Kidney epithelial cell (primary cell): ENCODE data around the gene KMT5C. TPM values are rescaled to one million over a fixed set of nuclear protein-coding genes. Genes with fewer than 3 reads are reported as not detected.

ENCODE experiments used
- DNase-seq: peaks from one replicate; pipeline ENCODE4 v3.0.0-alpha.2; 2010; ENCODE audit warnings: low read depth
- H3K27me3 ChIP-seq: 2 replicates; pipeline ENCODE4 v1.6.0; 2011; ENCODE audit warnings: low read length; ENCODE audit not compliant: control insufficient read depth, insufficient read depth
- H3K36me3 ChIP-seq: 2 replicates; pipeline ENCODE4 v1.5.1; 2011; ENCODE audit warnings: low read length; ENCODE audit not compliant: control insufficient read depth, insufficient read depth
- H3K4me3 ChIP-seq: 2 replicates; pipeline ENCODE4 v1.5.1; 2011; ENCODE audit warnings: low read depth, mild to moderate bottlenecking, control low read depth, low read length
- total RNA-seq: library from RNA; depleted of rRNA; stranded (reverse); fragments of >200 nt; gene quantifications from 2 replicates; pipeline ENCODE4 v1.2.3, GENCODE V29; 2015
- TF ChIP-seq, protein P1 (sequence below): IDR thresholded peaks from 2 replicates; pipeline ENCODE4 v1.5.1; 2011; ENCODE audit warnings: mild to moderate bottlenecking, moderate library complexity, low read length, control low read depth, inconsistent platforms; ENCODE audit not compliant: insufficient read depth, poor library complexity, severe bottlenecking

The KMT5C gene
- total RNA-seq, 1 donor from 2014 or later: 11.9 TPM

- DNase-seq: no peak
- Histone ChIP-seq H3K4me3 (peak within 1 kb of the TSS; percentile 40), H3K36me3 (peaks cover 2% of the 10 kb centered on the region), H3K27me3 (no peaks in the 10 kb centered on the region)
- TF ChIP-seq, protein P1, sequence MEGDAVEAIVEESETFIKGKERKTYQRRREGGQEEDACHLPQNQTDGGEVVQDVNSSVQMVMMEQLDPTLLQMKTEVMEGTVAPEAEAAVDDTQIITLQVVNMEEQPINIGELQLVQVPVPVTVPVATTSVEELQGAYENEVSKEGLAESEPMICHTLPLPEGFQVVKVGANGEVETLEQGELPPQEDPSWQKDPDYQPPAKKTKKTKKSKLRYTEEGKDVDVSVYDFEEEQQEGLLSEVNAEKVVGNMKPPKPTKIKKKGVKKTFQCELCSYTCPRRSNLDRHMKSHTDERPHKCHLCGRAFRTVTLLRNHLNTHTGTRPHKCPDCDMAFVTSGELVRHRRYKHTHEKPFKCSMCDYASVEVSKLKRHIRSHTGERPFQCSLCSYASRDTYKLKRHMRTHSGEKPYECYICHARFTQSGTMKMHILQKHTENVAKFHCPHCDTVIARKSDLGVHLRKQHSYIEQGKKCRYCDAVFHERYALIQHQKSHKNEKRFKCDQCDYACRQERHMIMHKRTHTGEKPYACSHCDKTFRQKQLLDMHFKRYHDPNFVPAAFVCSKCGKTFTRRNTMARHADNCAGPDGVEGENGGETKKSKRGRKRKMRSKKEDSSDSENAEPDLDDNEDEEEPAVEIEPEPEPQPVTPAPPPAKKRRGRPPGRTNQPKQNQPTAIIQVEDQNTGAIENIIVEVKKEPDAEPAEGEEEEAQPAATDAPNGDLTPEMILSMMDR: no peak
Measured at GRCh38 chr19:55384131-55384919, 44.6 kb downstream of the KMT5C start, which contains the start of gene TMEM238. Gene TMEM238, minus strand, starts transcription at chr19:55384292. Its CDS starts 33 bp downstream, at chr19:55384259.

DNA sequence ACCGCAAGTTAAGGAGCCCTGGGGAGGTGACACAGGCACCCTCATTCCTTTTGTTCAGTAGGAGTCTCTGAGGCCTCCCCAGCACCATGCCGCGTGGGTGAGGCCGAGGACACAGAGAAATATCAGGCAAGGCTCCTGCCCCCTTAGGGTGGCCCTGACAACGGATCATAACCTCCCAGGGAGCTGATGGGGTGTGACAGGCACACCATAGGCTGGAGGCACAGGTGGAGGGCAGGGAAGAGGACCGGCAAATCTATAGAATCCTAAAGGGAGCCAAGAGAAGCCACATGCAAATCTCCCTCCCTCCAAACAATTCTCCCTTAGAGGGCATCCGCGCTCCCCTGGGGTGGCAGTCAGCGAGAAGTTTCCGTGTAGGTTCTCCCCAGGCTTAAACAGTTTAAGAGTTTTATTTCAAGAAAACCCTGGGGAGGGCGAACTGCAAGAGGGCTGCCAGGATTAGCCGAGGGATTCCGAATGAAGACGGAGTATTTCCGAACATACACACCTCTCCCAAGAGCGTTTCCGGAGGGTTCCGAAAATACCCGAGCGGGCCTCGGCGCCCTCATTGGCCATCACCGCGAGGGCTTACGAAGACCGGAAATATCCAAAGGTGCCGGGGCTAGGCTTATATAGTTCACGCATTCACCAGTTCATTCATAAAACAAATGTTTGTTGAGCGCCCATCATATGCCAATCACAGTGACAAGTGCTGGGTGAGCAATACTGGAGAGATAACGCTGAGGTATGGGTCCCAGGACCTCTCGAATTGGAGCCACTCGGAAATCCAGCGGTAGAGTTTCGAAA is 45.4 kb downstream of the KMT5C start:
- Histone ChIP-seq H3K4me3 (peak overlapping the region; percentile 33), H3K36me3 (peaks cover 4% of the 10 kb centered on the region), H3K27me3 (no peaks in the 10 kb centered on the region)
- peak; percentile 90 for DNase-seq
- TF ChIP-seq, protein P1: no peak

GRCh38 chr19:55385724-55386492 is 46.2 kb downstream of the KMT5C start, which contains the start of gene RPL28:
Gene RPL28, plus strand, starts transcription at chr19:55385932. Its CDS starts 426 bp downstream, at chr19:55386358.
- Histone ChIP-seq H3K4me3 (peak within 1 kb of the TSS; percentile 82), H3K27me3 (no peaks in the 10 kb centered on the region), H3K36me3 (peaks cover 4% of the 10 kb centered on the region)
- TF ChIP-seq, protein P1: no peak
- DNase-seq: peak; percentile 78

GRCh38 chr19:55386493-55386971 is 46.9 kb downstream of the KMT5C start:
- no peaks in the 10 kb centered on the region for H3K27me3 ChIP-seq
- peak overlapping the region; percentile 82 for H3K4me3 ChIP-seq
- peaks cover 4% of the 10 kb centered on the region for H3K36me3 ChIP-seq
- TF ChIP-seq, protein P1: no peak
- DNase-seq: no peak

GRCh38 chr19:55387736-55388497 is 48.2 kb downstream of the KMT5C start:
- H3K36me3 ChIP-seq: peaks cover 4% of the 10 kb centered on the region
- no peaks in the 10 kb centered on the region for H3K27me3 ChIP-seq
- DNase-seq: no peak
- TF ChIP-seq, protein P1: no peak
- peak overlapping the region; percentile 82 for H3K4me3 ChIP-seq
